ENCODE data around the gene KCNQ2.

Gene KCNQ2

DNA sequence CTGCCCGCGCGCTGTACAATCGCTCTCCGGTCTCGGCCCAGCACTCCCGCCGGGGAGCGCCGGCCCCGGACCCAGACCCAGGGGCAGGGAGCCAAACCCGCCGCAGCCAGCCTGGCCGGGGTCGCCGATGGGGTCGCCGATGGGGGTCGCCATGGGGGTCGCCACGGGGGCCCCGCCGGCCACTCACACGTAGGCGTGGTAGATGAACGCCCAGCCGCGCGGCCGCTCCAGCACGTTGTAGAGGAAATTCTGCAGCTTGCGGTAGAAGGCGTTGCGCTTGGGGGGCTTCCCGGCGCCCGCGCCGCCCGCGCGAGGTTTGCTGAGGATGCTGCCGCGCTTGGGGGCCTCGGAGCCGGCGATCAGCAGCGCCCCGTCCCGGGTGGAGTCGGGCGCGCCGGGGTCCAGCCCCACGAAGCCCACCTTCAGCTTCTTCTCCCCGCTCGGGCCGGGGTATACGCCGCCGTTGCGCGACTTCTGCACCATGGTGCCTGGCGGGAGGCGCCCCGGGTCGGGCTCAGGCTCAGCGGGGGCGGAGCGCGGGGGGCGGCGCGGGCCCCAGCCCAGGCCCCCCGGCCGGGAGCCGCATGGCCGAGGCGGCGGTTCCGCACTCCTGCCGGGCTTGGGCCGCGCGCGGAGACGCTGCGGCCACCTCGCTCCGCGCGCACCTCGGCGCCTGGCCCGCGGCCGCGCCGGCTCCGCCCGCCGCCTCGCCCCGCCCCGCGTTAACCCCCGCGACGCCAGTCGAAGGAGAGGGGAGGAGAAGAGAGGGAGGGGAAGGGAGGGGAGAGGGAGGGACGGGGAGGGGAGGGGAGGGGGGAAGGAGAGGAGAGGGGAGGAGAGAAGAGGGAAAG lies at the start of gene KCNQ2:
KCNQ2 (minus strand) TSS at position 675 of the 851 bp plus-strand sequence; CDS start at position 483, 192 bp downstream.
- TF ChIP-seq, protein P1, sequence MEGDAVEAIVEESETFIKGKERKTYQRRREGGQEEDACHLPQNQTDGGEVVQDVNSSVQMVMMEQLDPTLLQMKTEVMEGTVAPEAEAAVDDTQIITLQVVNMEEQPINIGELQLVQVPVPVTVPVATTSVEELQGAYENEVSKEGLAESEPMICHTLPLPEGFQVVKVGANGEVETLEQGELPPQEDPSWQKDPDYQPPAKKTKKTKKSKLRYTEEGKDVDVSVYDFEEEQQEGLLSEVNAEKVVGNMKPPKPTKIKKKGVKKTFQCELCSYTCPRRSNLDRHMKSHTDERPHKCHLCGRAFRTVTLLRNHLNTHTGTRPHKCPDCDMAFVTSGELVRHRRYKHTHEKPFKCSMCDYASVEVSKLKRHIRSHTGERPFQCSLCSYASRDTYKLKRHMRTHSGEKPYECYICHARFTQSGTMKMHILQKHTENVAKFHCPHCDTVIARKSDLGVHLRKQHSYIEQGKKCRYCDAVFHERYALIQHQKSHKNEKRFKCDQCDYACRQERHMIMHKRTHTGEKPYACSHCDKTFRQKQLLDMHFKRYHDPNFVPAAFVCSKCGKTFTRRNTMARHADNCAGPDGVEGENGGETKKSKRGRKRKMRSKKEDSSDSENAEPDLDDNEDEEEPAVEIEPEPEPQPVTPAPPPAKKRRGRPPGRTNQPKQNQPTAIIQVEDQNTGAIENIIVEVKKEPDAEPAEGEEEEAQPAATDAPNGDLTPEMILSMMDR (IDR thresholded peaks at IDR 0.05; ENCODE audit: unreplicated experiment in 3 of 3), result no peak
- H3K4me3 Mint-ChIP-seq, result peak within 1 kb of the TSS in 2 of 3 experiments; percentile 46 to 47
- no peaks in the 10 kb centered on the region for H3K36me3 Mint-ChIP-seq (ENCODE audit: low read depth)
- H3K27ac Mint-ChIP-seq, result no peak within 1 kb of the TSS
- H3K4me1 Mint-ChIP-seq, result no peaks in the 10 kb centered on the region
- no peaks in the 10 kb centered on the region for H3K9me3 Mint-ChIP-seq
- peaks cover 67% of the 10 kb centered on the region for H3K27me3 Mint-ChIP-seq (ENCODE audit: low read depth)

DNA sequence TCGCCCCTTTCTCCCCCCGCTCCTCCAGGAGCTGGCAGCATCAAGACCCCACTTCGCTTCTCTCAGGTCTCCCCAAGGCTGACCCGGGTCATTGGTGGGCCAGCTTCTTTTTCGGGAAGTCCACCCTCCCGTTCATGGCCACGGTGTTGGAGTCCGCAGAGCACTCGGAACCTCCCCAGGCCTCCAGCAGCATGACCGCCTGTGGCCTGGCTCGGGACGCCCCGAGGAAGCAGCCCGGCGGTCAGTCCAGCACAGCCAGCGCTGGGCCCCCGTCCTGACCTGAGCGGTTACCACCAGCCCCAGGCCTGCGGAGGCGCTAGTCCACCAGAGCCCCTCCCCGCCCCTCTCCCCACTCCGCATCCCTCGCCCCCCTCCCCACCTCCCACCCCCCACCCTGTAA lies 49.1 kb upstream of the KCNQ2 start:
- TF ChIP-seq, protein P1 (IDR thresholded peaks at IDR 0.05; ENCODE audit: unreplicated experiment in 3 of 3), result no peak
- H3K9me3 Mint-ChIP-seq, result no peaks in the 10 kb centered on the region
- H3K4me3 Mint-ChIP-seq, result peak overlapping the region; percentile 90 to 92 (median 91)
- peaks cover 12% of the 10 kb centered on the region for H3K4me1 Mint-ChIP-seq
- H3K27ac Mint-ChIP-seq, result peak overlapping the region in 2 of 3 experiments; percentile 48 to 60
- H3K36me3 Mint-ChIP-seq (ENCODE audit: low read depth), result peaks cover 13% of the 10 kb centered on the region
- H3K27me3 Mint-ChIP-seq (ENCODE audit: low read depth), result peaks cover 4% of the 10 kb centered on the region

DNA sequence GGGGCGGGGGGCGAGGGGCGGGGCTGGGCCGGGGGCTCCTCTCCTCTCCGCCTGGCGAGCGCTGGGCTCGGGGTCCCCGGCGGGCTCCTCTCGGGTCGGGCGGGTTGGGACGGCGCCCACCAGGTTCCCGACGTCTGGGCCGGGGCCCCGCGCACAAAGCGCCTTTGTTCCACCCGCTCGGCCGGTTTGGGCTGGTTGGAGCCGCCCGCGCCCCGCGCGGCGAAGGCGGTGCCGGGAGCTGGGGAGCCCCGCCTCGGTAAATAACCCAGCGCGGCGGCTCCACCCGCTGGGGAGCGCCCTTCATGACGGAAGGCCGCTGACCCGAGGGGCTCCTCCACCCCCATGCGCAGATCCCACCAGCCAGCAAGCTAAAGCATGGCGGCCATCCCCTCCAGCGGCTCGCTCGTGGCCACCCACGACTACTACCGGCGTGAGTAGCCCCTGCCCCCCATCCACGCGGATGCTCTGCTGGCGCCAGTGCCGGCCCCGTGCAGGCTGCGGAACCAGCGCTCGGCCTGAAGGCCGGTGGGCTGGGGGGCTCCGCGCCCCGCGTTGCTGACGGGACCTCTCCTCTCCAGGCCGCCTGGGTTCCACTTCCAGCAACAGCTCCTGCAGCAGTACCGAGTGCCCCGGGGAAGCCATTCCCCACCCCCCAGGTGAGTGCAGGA lies 48.6 kb upstream of the KCNQ2 start:
- Mint-ChIP-seq H3K36me3 (ENCODE audit: low read depth) (peaks cover 13% of the 10 kb centered on the region), H3K27me3 (ENCODE audit: low read depth) (peaks cover 4% of the 10 kb centered on the region), H3K27ac (peak overlapping the region in 2 of 3 experiments; percentile 48 to 60), H3K9me3 (no peaks in the 10 kb centered on the region), H3K4me3 (peak overlapping the region; percentile 90 to 92 (median 91)), H3K4me1 (peaks cover 12% of the 10 kb centered on the region)
- TF ChIP-seq, protein P1 (IDR thresholded peaks at IDR 0.05; ENCODE audit: unreplicated experiment in 3 of 3), result no peak

DNA sequence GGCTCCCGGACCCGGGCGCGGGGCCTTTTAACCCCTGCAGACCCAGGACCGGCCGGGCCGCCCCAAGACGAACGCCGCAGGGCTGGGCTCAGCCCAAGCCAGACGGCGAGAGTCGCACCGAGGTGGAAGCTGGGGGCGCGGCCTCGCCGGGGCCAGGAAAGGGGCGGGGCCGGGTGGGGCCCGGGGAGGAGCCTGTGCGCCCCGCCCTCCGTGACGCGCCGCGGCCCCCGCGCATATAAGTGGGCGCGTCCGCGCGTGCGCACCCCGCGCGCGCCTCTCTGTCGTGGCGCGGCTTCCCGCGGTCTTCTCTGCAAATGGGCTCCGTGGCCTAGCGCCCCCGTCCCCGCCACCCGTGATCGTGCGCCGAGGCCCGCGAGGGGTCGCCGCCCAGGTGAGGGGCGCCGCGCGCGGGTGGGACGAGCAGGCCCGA lies 48.1 kb upstream of the KCNQ2 start, which contains the start of gene PPDPF:
PPDPF (plus strand) TSS at position 262 of the 430 bp plus-strand sequence. CDS start 544 bp downstream, outside the sequence.
- Mint-ChIP-seq H3K27ac (peak within 1 kb of the TSS in 2 of 3 experiments; percentile 48 to 60), H3K9me3 (no peaks in the 10 kb centered on the region), H3K4me3 (peak within 1 kb of the TSS; percentile 90 to 92 (median 91)), H3K36me3 (ENCODE audit: low read depth) (peaks cover 13% of the 10 kb centered on the region), H3K4me1 (peaks cover 12% of the 10 kb centered on the region), H3K27me3 (ENCODE audit: low read depth) (peaks cover 8% of the 10 kb centered on the region)
- TF ChIP-seq, protein P1 (IDR thresholded peaks at IDR 0.05; ENCODE audit: unreplicated experiment in 3 of 3), result no peak

DNA sequence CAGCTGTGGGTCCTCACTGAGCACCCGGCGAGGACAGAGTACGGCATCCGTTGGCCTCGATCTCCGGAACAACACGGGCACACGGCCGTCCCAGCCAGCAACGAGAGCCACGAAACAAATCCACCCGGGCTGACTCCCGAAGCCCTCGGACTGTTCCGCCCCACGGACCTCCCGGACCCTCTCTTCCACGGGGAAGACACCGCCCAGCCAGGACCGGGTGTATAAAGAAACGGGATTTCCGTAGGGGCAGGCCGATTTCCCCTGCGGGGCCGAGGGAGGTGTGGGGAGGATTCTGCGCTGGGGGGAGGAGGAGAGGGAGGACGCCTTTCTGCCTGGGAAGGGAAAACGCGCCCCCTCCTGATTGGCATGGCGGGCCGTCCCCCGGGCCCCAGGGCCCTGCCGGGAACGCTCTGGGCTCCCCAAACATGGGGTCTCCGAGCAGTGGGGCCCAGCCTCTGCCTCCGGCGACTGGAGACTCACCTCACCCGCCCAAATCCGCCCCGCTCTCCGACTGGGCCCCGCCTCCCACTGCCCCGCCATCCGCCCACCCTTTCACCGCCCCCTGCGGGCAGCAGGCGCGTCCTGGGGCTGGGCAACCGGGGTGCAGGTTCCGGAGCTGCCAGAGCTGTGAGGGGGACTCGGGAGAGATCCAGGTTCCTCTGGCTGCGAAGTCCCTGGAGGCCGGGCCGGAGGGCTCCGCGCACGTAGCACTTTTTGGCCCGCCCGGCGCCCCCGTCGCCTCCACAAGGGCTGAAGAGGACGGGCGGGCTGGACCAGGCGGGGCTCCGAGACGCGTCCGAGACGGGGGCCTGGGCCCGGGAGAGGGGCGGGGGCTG lies 47.4 kb upstream of the KCNQ2 start:
- peaks cover 10% of the 10 kb centered on the region for H3K4me1 Mint-ChIP-seq
- peak overlapping the region; percentile 81 to 87 (median 82) for H3K4me3 Mint-ChIP-seq
- H3K27ac Mint-ChIP-seq, result peak overlapping the region in 1 of 3 experiments; percentile 58
- H3K36me3 Mint-ChIP-seq (ENCODE audit: low read depth), result peaks cover 13% of the 10 kb centered on the region
- peaks cover 8% of the 10 kb centered on the region for H3K27me3 Mint-ChIP-seq (ENCODE audit: low read depth)
- H3K9me3 Mint-ChIP-seq, result no peaks in the 10 kb centered on the region
- TF ChIP-seq, protein P1 (IDR thresholded peaks at IDR 0.05; ENCODE audit: unreplicated experiment in 3 of 3), result peak; percentile 20 to 46 (median 27)

Data from nephron (organoid).